Spleen (tissue), 7 donors: ENCODE results near the gene SMIM26.

ENCODE experiments used
- POLR2A ChIP-seq, 3 donors: fragments of 450-650 bp; IDR thresholded peaks; one replicate each; pipeline ENCODE4 v1.5.1; 2017; ENCODE audit warnings: antibody characterized with exemption in 3 of 3, mild to moderate bottlenecking in 1 of 3
- POLR2AphosphoS5 ChIP-seq, 3 donors: sonication (generic); formaldehyde crosslinking; IDR thresholded peaks; one replicate each; pipeline ENCODE4 v1.5.1; 2017; ENCODE audit warnings: antibody characterized with exemption in 3 of 3
- TF ChIP-seq, protein P1 (sequence below), 11 experiments: fragments of 200-600 bp in 7 of 11; fragments of 450-650 bp in 4 of 11; sonication (generic) in 4 of 11; IDR thresholded peaks in 8 of 11; conservative IDR thresholded peaks in 3 of 11; 1 replicate in 7 of 11; 2 replicates in 4 of 11; pipeline versions ENCODE4 v1.4.0 to v1.8.0; 2016 to 2021; ENCODE audit warnings: antibody characterized with exemption in 11 of 11, inconsistent platforms in 4 of 11, mild to moderate bottlenecking in 1 of 11
- donor health status: DM: no; HTN: no; CAD: no; lungs with moderate emphysema.
- donor health status: DM: no; HTN: no; CAD: no.
- donor health status: DM: no; HTN: no; CAD: no.

DNA sequence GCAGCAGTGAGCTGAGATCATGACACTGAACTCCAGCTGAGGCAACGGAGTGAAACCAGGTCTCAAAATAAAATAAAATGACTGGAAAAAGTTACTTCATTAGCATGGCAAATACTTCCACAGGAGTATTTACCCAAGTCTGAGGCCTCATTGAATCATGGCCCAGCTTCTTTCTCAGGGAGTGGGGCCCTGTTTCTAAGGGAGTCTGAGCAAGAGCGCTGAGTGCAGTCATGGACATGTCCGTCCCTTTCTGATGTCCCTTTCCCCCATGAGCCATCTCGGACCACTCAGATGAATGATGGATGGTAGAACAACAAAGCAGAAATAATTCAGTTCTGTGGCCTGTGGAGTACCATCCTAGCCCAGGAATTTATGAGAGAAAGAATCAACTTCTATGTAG is 12.8 kb downstream of the SMIM26 start:
- TF ChIP-seq, protein P1, sequence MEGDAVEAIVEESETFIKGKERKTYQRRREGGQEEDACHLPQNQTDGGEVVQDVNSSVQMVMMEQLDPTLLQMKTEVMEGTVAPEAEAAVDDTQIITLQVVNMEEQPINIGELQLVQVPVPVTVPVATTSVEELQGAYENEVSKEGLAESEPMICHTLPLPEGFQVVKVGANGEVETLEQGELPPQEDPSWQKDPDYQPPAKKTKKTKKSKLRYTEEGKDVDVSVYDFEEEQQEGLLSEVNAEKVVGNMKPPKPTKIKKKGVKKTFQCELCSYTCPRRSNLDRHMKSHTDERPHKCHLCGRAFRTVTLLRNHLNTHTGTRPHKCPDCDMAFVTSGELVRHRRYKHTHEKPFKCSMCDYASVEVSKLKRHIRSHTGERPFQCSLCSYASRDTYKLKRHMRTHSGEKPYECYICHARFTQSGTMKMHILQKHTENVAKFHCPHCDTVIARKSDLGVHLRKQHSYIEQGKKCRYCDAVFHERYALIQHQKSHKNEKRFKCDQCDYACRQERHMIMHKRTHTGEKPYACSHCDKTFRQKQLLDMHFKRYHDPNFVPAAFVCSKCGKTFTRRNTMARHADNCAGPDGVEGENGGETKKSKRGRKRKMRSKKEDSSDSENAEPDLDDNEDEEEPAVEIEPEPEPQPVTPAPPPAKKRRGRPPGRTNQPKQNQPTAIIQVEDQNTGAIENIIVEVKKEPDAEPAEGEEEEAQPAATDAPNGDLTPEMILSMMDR (IDR thresholded peaks at IDR 0.05 in 8 of 11, conservative IDR thresholded peaks at IDR 0.05 in 3 of 11), result no peak
- no peak for TF ChIP-seq POLR2A (IDR thresholded peaks at IDR 0.05)
- TF ChIP-seq POLR2AphosphoS5 (IDR thresholded peaks at IDR 0.05), result no peak
